HG03108 (cell line): Measurements from ENCODE around the gene ZNF699.
"Not testable (repeated sequence)": the region's sequence is repeated elsewhere in the genome, so short reads cannot be mapped to it uniquely, and the experiment has no call there.

Source experiments
- ATAC-seq: cut with Tn5 transposase; IDR thresholded peaks from one replicate; pipeline ENCODE4 v1.9.1; 2021; ENCODE audit warnings: moderate library complexity; ENCODE audit not compliant: unreplicated experiment

The ZNF699 gene

GRCh38 chr19:9289231-9289884 lies 20.3 kb downstream of the ZNF699 start:
- ATAC-seq = no peak

DNA sequence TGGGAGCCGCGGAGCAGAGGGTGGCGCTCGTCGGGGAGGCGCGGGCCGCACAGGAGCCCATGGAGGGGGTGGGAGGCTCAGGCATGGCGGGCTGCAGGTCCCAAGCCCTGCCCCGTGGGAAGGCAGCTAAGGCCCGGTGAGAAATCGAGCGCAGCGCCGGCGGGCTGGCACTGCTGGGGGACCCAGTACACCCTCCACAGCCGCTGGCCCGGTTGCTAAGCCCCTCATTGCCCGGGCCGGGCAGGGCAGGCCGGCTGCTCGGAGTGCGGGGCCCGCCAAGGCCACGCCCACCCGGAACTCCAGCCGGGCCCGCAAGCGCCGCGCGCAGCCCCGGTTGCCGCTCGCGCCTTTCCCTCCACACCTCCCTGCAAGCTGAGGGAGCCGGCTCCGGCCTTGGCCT lies 26.2 kb downstream of the ZNF699 start:
- not testable (repeated sequence) for ATAC-seq

GRCh38 chr19:9251236-9251635 lies 58.4 kb downstream of the ZNF699 start:
- no peak for ATAC-seq

- no peak for ATAC-seq
Observed at GRCh38 chr19:9250630-9251029, 59.0 kb downstream of the ZNF699 start, which contains the start of gene OR7E24. TSS of gene OR7E24 (plus strand) at chr19:9250930. CDS start at chr19:9251044, 114 bp downstream.
